ENCODE data around the gene ILKAP.

The ILKAP gene

GRCh38 chr2:238121511-238122286 lies 81.8 kb downstream of the ILKAP start:
- no peak for DNase-seq

GRCh38 chr2:238120463-238121298 lies 82.8 kb downstream of the ILKAP start:
- no peak for DNase-seq

Measured in stimulated activated naive CD4-positive, alpha-beta T cell (primary cell).